ENCODE measurements around the gene SP1.
"Not testable (repeated sequence)": the region's sequence is repeated elsewhere in the genome, so short reads cannot be mapped to it uniquely, and the experiment has no call there.

The SP1 gene

GRCh38 chr12:53361638-53362037 lies 18.3 kb upstream of the SP1 start:
- not testable (repeated sequence) for DNase-seq

GRCh38 chr12:53365245-53365904 lies 14.6 kb upstream of the SP1 start:
- DNase-seq = no peak

DNA sequence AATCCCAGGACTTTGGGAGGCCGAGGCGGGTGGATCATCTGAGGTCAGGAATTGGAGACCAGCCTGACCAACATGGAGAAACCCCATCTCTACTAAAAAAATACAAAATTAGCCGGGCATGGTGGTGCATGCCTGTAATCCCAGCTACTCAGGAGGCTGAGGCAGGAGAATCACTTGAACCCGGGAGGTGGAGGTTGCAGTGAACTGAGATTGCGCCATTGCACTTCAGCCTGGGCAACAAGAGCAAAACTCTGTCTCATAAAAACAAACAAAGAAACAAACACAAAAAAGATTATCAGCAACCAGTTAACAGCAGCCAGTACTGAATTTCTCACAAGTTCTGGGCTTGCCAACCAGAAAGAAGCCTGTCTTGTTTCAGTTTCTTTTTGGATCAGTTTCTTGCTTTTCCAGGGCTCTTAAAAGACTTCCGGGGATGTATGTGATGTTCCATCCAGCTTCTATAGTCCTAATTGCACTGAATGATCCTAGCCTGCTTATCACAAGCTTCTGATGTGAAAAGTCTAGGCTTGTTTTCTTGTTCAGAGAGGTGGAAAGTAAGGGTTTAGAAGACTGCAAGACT lies 6.3 kb upstream of the SP1 start:
- not testable (repeated sequence) for DNase-seq

GRCh38 chr12:53374277-53374676 lies 5.7 kb upstream of the SP1 start:
- not testable (repeated sequence) for DNase-seq

GRCh38 chr12:53376747-53377146 lies 3.2 kb upstream of the SP1 start:
- DNase-seq = no peak

DNA sequence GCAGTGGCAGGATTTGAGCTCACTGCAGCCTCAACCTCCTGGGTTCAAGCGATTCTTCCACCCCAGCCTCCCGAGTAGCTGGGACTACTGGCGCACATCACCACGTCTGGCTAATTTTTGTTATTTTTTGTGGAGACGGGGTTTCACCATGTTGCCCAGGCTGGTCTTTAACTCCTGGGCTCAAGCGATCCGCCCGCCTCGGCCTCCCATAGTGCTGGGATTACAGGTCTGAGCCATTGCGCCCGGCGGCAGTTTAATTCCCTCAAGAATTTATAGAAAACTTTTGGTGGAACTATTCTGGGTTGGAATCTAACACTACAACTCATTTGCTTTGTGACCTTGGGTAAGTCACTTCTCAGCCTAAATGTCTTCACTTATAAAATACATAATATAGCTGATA lies 1.8 kb upstream of the SP1 start:
- no peak for DNase-seq

DNA sequence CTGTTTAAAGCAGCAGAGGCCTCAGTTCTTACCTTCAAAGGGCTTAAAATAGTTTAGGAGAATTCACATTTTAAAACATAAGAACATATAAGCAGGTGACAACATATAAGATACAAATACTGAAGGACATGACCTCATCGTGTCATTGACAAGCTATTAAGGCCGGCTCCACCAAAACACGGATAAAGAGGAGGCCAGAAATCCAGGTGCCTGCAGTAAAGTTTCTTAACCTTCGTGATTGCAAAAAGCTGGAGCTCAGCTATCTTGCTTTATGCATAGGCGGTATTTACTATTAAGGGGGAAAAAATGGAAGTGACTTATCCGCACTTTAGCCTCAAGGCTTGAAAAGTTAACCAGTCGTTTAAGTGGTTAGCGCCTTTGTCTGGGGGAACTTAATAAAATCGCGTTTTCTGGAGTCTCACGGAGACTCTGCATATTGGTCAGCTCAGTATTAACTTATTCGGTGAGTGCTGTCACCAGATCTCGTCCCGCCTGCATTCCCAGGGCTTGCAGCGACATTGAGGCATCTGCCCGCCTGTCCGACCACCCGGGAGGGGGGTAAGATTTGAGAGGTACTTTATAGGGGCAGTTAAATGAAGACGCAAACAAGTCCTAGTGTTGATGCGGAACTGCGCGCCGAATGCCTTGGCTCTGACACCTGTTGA lies 1.1 kb upstream of the SP1 start:
- no peak for DNase-seq

DNA sequence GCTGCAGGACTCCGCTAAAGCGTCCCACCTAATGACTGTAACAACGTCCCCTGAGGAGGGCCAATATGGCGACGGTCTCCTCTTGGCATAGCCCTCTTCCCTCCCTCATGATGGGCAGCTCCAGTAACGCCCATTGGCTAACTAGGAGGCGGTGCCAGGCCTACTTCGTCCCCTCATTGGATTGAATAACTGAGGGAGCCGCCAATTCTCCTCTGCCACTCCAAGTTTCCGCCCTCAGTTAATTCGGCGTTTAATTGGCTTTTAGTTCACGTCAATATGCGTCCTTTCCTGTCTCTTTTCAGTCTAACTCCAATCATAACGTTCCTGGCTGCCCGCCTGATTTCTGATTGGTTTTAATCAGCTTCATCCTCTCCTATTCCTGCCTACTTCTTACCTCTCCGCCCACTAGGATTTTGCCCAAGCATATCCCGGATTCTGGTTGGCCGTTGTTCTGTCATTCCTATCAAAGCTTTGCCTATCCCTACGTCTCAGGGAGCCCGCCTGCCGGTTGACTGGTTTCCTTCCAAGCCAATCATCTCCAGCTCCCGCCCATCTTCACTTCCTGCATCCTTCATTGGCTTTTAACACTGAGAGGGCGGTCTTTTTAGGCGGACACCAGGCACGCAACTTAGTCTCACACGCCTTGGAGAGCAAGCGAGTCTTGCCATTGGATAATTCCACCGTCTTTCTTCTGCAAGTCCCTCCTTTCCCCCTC lies 430 bp upstream of the SP1 start:
- DNase-seq = peak; percentile 100

DNA sequence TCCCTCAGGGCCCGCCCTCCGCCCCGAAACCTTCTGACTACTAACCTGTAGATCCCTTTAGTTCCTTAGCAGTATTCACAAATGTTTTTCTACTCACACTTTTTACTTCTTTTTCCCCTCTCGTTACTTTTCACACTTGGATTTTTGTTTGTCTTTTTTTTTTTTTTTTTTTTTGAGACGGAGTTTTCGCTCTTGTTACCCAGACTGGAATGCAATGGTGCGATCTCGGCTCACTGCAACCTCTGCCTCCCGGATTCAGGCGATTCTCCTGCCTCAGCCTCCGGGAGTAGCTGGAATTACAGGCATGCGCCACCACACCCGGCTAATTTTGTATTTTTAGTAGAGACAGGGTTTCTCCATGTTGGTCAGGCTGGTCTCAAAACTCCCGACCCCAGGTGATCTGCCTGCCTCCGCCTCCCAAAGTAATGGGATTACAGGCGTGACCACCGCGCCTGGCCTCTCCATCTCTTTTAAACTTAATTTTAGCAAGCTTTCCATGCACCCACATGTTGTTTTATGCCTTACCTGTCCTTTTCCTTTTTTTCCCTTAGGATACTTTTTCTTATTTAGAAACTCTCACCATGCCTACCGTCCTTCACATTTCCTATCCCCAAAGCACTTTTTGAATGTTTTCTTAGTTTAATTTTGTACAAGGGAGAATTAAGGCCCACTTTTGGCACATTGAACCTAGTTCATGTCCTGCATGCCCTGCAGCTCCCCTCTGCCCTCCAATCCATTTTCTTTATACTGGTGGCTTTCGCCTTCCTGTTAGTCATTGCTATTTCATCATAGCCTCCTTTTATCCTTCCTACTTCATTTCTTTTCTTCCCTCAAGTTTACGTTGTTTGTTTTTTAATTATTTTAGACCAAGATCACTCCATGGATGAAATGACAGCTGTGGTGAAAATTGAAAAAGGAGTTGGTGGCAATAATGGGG lies 1.1 kb downstream of the SP1 start:
- peak; percentile 38 for DNase-seq

- DNase-seq = peak; percentile 43
Observed at GRCh38 chr12:53381731-53382630, 2.0 kb downstream of the SP1 start.

GRCh38 chr12:53383258-53383657 lies 3.3 kb downstream of the SP1 start:
- no peak for DNase-seq

DNA sequence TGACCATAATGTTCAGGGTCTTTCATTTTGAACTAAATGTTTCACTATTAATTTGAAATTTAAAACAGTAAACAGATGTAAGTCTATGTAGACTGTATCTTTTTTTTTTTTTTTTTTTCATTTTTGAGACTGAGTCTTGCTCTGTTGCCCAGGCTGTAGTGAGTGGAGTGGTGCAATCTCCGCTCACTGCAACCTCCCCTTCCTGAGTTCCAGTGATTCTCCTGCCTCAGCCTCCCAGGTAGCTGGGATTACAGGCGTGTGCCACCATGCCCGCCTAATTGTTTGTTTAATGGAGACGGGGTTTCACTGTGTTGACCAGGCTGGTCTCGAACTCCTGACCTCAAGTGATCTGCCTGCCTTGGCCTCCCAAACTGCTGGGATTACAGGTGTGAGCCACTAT lies 6.4 kb downstream of the SP1 start:
- not testable (repeated sequence) for DNase-seq

- no peak for DNase-seq
Observed at GRCh38 chr12:53388932-53389331, 9.0 kb downstream of the SP1 start.

DNA sequence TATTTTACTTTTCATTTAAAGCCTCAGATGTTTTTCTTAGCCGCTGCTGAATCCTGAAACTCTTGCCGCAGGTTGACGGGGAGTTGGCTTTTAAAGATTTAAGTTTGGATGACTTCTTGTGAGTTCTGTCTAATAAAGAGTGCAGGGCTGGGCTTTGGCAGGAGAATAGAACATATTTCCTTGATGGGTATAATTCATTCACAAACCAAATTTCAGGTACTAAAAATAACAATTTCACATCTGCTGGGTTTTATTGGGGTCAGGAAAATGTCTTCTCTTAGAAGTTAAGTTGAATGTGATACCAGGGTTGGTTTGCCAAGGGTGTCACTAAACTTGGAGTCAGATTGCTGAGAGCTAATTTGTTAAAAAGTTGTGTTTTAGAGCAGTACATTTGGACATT lies 9.7 kb downstream of the SP1 start:
- DNase-seq = no peak

GRCh38 chr12:53391724-53392123 lies 11.7 kb downstream of the SP1 start:
- DNase-seq = no peak

DNA sequence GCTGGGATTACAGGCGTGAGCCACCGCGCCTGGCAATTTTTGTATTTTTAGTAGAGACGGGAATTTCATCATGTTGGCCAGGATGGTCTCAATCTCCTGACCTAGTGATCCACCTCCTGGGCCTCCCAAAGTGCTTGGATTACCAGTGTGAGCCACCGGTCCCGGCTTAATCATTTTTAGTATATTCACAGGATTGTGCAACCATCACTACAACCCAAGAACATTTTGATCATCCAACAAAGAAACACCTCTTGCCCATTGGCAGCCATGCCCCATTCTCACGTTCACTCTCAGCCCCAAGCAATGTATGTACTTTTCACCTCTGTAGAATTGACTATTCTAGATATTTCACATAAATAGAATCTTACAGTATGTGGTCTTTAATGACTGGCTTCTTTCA lies 19.9 kb downstream of the SP1 start:
- no peak for DNase-seq

GRCh38 chr12:53402351-53402750 lies 22.4 kb downstream of the SP1 start:
- not testable (repeated sequence) for DNase-seq

DNA sequence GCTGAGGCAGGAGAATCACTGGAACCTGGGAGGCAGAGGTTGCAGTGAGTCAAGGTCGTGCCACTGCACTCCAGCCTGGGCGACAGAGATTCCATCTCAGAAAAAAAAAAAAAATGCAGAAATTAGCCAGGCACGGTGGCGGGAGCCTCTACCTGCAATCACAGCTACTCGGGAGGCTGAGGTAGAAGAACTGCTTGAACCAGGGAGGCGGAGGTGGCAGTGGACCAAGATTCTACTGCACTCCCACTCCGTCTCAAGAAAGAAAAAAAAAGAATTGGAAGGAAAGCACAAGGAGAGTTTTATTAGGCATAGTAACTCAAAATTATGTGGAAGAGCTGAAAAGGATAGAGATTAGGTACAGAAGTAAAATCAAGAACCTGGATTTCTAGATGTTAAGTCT lies 22.9 kb downstream of the SP1 start:
- DNase-seq = no peak

DNA sequence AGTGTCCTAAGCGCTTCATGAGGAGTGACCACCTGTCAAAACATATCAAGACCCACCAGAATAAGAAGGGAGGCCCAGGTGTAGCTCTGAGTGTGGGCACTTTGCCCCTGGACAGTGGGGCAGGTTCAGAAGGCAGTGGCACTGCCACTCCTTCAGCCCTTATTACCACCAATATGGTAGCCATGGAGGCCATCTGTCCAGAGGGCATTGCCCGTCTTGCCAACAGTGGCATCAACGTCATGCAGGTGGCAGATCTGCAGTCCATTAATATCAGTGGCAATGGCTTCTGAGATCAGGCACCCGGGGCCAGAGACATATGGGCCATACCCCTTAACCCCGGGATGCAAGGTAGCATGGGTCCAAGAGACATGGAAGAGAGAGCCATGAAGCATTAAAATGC lies 31.0 kb downstream of the SP1 start:
- no peak for DNase-seq

GRCh38 chr12:53413485-53414204 lies 33.7 kb downstream of the SP1 start:
- no peak for DNase-seq

All from fibroblast of skin of scalp (primary cell).